ENCODE results near the gene F8A3. TPM values are rescaled to one million over a fixed set of nuclear protein-coding genes. Genes with fewer than 3 reads are reported as not detected.

F8A3 gene
- total and polyA plus RNA-seq, 9 of the 15 experiments (the other 6 are each of a cell fraction or from before 2014, with no cell fraction given) = not detected

DNA sequence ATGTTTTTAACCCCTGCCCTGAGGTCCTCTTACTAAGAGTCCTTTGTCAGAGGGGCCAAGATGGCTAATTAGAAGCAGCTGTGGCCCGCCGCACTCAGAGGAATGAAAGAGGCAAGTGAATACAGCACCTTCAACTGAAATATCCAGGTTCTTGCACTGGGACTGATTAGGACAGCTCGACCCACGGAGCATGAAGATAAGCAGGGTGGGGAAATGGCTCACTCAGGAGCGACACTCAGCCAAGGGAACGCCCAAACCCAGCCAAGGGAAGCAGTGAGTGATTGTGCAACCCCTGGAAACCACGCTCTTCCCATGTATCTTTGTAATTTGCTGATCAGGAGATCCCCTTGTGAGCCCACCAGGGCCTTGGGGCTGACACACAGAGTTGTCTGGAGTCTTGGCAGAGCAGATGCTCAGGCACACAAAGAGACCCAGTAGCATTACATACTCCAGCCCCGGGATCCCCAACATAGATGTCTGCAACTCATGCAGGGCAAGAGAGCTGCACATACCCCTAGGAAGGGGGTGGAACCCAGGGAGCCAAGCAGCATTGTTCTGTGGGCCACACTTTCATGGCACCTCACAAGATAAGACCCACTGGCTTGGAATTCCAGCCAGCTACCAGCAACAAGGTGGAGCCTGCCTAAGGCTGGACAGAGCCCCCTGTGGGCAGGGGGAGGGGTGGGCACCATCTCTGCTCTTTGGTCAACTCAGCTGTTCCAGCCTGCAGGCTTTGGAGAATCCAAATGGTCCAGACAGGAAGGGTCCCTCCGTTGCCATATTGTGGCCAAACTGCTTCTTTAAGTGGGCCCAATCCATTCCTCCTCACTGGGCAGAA, 23.3 kb downstream of the F8A3 start (continued):
- no peak for TF ChIP-seq NR2C1 (IDR thresholded peaks at IDR 0.05)
- no peak for TF ChIP-seq NR2C1 (tag; IDR thresholded peaks at IDR 0.05)
- no peak for TF ChIP-seq DMBX1 (CRISPR knock-in tag; IDR thresholded peaks at IDR 0.05; ENCODE audit: borderline replicate concordance)
- TF ChIP-seq CREM (IDR thresholded peaks at IDR 0.05; ENCODE audit: low read depth) = peak; percentile 68
- no peak for TF ChIP-seq NFIX (CRISPR knock-in tag; IDR thresholded peaks at IDR 0.05; ENCODE audit: low read depth)
- TF ChIP-seq, protein P1, sequence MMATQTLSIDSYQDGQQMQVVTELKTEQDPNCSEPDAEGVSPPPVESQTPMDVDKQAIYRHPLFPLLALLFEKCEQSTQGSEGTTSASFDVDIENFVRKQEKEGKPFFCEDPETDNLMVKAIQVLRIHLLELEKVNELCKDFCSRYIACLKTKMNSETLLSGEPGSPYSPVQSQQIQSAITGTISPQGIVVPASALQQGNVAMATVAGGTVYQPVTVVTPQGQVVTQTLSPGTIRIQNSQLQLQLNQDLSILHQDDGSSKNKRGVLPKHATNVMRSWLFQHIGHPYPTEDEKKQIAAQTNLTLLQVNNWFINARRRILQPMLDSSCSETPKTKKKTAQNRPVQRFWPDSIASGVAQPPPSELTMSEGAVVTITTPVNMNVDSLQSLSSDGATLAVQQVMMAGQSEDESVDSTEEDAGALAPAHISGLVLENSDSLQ (IDR thresholded peaks at IDR 0.05) = peak; percentile 32; the same call in 1 of the 2 replicates
- peak; percentile 80 for TF ChIP-seq EP300 (IDR thresholded peaks at IDR 0.05; ENCODE audit: low read length)
- TF ChIP-seq ZZZ3 (IDR thresholded peaks at IDR 0.05) = no peak
- TF ChIP-seq NCOA6 (IDR thresholded peaks at IDR 0.05) = no peak
- TF ChIP-seq, protein P2, sequence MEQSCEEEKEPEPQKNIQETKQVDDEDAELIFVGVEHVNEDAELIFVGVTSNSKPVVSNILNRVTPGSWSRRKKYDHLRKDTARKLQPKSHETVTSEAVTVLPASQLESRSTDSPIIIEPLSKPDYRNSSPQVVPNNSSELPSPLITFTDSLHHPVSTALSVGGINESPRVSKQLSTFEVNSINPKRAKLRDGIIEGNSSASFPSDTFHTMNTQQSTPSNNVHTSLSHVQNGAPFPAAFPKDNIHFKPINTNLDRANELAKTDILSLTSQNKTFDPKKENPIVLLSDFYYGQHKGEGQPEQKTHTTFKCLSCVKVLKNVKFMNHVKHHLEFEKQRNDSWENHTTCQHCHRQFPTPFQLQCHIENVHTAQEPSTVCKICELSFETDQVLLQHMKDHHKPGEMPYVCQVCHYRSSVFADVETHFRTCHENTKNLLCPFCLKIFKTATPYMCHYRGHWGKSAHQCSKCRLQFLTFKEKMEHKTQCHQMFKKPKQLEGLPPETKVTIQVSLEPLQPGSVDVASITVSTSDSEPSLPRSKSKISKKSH (CRISPR knock-in tag; IDR thresholded peaks at IDR 0.05) = no peak
- peak; percentile 51; the same call in 1 of the 2 replicates for TF ChIP-seq MTA3 (IDR thresholded peaks at IDR 0.05; ENCODE audit: borderline replicate concordance)
- TF ChIP-seq ZNF696 (CRISPR knock-in tag; conservative IDR thresholded peaks at IDR 0.05) = no peak
- TF ChIP-seq, protein P3, sequence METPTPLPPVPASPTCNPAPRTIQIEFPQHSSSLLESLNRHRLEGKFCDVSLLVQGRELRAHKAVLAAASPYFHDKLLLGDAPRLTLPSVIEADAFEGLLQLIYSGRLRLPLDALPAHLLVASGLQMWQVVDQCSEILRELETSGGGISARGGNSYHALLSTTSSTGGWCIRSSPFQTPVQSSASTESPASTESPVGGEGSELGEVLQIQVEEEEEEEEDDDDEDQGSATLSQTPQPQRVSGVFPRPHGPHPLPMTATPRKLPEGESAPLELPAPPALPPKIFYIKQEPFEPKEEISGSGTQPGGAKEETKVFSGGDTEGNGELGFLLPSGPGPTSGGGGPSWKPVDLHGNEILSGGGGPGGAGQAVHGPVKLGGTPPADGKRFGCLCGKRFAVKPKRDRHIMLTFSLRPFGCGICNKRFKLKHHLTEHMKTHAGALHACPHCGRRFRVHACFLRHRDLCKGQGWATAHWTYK (CRISPR knock-in tag; IDR thresholded peaks at IDR 0.05) = no peak
- TF ChIP-seq CBX2 (IDR thresholded peaks at IDR 0.05; ENCODE audit: insufficient read depth, low read length, poor library complexity, severe bottlenecking) = no peak
- TF ChIP-seq MCM7 (IDR thresholded peaks at IDR 0.05) = no peak
- no peak for TF ChIP-seq ZNF586 (CRISPR knock-in tag; conservative IDR thresholded peaks at IDR 0.05)
- no peak for TF ChIP-seq PTBP1 (IDR thresholded peaks at IDR 0.05; ENCODE audit: low read depth, low read length)
- no peak for TF ChIP-seq TOE1 (IDR thresholded peaks at IDR 0.05; ENCODE audit: borderline replicate concordance)
- TF ChIP-seq TOE1 (CRISPR knock-in tag; IDR thresholded peaks at IDR 0.05; ENCODE audit: borderline replicate concordance, low read depth) = no peak
- TF ChIP-seq MAFF (IDR thresholded peaks at IDR 0.05; ENCODE audit: low read length) = no peak
- TF ChIP-seq SRSF7 (optimal IDR thresholded peaks at IDR 0.05; ENCODE audit: low read depth, low read length) = no peak
- peak; percentile 39 for TF ChIP-seq CCNT2 (IDR thresholded peaks at IDR 0.05; ENCODE audit: borderline replicate concordance, extremely low read depth, insufficient read length, low read depth, low read length)
- no peak for TF ChIP-seq FIP1L1 (IDR thresholded peaks at IDR 0.05; ENCODE audit: low read depth, low read length, poor library complexity, severe bottlenecking)
- TF ChIP-seq MYNN (IDR thresholded peaks at IDR 0.05) = 0 out of 2 replicates have a peak, but pooled peaks have one; percentile 28
- TF ChIP-seq MYNN (CRISPR knock-in tag; IDR thresholded peaks at IDR 0.05) = no peak
- TF ChIP-seq SNIP1 (IDR thresholded peaks at IDR 0.05; ENCODE audit: low read depth) = no peak
- TF ChIP-seq DPF2 (IDR thresholded peaks at IDR 0.05) = peak; percentile 90
- no peak for TF ChIP-seq PRPF4 (IDR thresholded peaks at IDR 0.05; ENCODE audit: insufficient read depth, low read depth, low read length, poor library complexity, severe bottlenecking)
